NCI-H1417 (cell line): ENCODE results near the gene ASPHD2.

Experiments
- DNase-seq, 3 experiments: peaks; one replicate each; lab custom pipeline; 2025; lab: John Stamatoyannopoulos, UW

Gene ASPHD2

GRCh38 chr22:26476705-26477340, 47.8 kb downstream of the ASPHD2 start:
- no peak for DNase-seq

GRCh38 chr22:26477341-26477731, 48.3 kb downstream of the ASPHD2 start:
- no peak for DNase-seq

GRCh38 chr22:26479043-26479791, 50.2 kb downstream of the ASPHD2 start:
- DNase-seq: peak in 1 of 3 experiments; percentile 41

DNA sequence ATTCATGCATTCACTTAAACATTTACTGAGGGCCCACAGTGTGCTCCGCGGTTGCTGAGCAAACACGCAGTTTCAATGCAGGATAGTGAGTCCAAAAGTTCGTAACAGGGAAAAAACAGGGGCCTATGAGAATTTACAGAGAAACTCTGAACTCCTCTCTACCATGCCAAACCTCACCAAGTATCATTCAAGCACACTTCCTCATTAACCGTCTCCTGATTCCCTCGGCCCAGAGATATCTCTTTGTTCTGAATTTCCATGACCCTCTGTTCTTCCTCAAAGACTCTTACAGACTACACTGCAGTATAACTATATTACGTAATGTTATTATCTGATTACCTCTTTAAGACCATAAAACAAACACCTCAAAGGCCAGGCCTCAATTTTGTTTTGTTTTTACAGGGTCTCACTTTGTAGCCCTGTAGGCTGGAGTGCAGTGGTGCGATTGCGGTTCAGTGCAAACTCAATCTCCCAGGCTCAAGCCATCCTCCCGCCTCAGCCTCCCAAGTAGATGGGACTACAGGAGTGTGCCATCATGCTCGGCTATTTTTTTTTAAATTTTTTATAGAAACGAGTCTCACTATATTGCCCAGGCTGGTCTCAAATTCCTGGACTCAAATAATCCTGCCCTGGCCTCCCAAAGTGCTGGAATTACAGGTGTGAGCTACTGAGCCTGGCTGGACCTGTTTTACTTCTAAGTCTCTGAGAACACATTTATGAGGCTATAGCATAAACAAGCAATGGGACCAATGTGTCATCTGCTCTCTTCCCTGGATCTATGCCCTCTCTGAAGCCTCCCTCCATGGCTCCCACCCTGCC, 50.9 kb downstream of the ASPHD2 start:
- peak in 1 of 3 experiments; percentile 19 for DNase-seq

DNA sequence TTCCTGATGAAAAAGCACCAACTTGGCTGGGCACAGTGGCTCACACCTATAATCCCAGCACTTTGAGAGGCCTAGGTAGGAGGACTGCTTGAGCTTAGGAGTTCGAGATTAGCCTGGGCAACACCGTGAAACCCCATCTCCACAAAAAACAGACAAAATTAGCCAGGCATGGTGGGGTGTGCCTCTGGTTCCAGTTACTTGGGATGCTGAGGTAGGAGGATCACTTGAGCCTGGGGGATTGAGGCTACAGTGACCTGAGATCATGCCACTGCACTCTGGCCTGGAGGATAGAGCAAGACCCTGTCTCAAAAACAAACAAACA, 51.5 kb downstream of the ASPHD2 start:
- no peak for DNase-seq

DNA sequence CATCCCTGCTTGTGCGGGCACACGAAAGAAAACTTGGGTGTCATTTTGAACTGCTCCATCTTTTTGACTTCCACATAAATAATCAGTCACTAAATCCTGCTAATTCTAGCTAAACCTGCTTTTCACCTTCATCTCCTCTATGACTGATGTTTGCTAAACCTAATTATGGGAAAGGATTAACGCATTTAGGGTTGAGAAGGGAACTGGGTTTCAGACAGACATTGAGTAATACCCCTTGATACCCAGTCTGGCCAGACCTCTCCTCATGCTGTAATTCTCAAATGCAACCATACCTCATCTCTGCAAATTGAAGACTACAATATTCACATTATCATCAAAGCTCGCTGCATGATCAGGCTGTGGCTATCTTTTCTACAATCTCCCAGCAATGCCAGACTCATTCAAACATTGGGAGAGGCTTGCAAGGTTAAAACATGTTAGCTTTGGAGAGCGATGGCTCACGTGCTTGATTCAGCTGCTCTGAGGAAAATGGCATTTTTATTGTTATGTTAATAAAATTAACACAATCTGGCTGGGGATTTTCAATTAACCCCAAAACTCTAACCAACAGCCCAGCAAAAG, 52.1 kb downstream of the ASPHD2 start:
- DNase-seq: no peak

DNA sequence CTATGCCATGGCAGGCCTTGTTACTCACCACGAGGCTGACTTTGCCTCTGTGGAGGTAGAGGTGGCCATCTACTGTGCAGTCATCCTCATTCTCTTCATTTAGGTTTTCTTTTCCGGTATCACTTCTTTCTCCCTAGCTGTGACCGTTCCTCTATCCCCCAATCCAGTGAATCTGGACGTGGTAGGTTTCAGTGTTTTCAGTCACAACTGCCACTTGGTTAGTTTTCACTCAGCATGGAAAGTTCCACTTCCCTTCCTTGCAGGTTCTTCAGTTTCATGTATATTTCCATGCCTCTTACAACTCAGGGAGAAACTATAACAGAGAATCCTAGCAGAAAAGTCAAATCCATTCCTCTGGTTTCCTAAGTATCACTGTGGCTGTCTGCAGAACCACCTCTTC, 52.6 kb downstream of the ASPHD2 start:
- DNase-seq: no peak

DNA sequence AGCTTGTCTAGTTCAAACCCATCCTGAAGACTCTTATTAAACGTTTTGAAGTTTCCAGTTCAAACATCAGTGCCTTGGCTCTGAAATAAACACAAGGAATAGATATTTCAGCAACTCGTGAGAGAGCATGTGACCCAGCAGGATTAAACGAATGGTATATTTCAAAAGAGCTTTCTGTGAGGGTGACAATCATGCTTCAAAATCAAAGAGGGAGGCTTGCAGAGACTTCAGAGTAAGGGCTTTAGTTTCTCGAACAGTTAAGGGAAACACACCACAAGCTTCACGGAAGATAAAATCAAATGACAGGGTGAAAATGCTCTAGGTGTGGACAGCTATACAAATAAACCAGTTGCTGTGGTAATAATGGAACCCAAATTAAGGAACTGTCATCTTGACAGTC, 53.1 kb downstream of the ASPHD2 start:
- no peak for DNase-seq

GRCh38 chr22:26483043-26483438, 54.0 kb downstream of the ASPHD2 start:
- DNase-seq: no peak

DNA sequence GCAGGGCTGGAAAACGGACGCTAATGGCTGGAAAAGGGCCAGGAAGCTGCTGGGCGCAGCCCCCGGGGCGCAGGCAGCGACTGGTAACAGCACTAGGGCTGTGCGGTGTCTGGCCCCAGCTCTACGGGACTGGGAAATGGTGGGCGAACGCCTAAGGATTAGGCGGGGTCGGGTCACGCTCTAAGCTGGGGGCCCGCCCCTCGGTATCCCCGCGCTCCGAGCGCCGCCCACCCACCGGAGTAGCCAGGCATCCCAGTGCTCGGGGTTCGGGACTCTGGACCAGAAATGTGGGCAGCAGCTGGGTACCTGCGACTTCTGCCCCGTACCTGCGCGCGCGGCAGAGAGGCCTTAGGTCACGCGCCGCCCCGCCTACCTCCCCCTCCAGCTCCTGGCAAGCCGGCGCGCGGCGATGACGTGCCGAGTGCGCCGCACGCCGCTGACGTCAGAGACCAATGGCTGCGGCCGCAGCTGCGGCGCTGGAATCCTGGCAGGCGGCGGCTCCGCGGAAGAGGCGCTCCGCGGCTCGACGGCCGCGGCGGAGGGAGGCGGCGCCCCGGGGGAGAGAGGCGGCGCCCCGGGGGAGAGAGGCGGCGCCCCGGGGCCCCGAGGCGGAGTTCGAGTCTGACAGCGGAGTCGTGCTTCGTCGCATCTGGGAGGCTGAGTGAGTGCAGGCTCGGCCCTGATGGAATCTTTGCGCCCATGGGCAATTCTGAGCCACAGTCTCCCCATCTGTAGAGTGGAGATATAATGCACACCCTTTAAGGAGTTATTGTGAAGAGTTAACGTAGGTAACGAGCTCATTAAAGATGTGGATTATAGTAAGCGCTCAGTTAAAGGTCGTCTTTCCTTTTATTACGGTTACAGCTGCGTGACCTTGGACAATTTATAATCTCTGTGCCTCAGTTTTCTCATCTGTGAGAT, 54.6 kb downstream of the ASPHD2 start, which contains the start of the genes HPS4 and SRRD:
Gene HPS4, minus strand, starts transcription at position 345 of the 921 bp plus-strand sequence. CDS start 2,021 bp downstream, outside the sequence.
Gene SRRD, plus strand, starts transcription at position 439 of the 921 bp plus-strand sequence. Its CDS starts 14 bp downstream, at position 453.
- peak; percentile 86 to 90 (median 90) for DNase-seq

DNA sequence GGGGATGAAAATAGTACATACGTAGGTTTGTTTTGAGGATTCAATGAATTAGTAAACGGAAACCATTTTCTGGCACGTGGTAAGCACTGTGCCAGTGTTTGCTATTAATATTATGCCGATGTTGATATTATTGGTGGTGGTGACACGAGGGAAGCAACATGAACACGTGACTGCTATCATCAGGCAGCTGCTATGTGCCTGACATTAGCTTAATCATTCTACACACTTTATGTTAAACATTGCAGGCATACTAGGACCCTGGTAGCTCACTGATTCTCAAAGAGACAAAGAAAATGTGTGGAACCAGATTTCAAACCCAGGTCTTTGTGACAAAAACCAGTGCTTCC, 55.3 kb downstream of the ASPHD2 start:
- no peak for DNase-seq

DNA sequence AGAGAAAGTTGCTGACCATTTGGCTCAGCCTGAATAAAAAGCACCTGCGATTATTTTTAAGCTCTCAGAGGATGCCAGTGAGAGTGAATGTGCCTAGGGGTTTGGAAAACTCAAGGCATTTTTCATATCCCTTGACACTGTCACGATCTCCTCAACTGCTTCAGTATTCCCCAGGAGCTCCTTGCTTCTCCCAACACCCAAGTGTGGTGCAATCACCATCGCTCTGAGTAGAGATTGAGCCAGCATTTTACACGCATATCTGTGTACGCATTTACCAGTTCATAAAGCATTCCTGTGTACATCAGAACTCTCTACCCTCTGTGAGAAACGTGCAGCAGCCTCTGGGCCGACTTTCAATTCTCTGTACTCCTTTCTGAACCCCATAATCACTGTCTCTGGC, 56.0 kb downstream of the ASPHD2 start:
- no peak for DNase-seq

DNA sequence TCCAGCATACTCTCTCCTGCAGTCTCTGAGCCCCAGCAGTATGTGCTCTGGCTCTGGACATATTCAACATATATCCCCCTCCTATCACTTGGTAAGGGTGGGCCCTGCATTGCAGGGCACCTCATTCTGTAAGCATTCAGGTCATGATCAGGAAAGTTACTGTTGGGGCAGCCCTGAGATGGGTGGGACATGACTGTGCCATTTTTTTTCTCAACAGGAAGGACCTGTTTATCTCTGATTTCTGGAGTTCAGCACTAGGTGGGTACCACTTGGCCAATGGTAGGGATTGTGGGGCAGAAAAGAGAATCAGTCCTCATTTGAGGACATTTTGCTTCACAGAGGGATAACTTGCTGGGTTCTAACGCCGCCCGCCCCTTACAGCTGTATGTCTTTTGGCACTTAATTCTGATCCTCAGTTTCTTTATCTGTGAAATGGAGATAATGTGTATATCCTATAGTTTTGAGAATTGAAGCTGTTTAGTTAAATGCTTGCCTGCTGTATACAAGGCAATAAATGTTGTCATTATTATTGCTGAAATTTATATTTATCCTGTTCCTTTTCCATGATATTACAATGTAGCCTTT, 56.8 kb downstream of the ASPHD2 start:
- no peak for DNase-seq

DNA sequence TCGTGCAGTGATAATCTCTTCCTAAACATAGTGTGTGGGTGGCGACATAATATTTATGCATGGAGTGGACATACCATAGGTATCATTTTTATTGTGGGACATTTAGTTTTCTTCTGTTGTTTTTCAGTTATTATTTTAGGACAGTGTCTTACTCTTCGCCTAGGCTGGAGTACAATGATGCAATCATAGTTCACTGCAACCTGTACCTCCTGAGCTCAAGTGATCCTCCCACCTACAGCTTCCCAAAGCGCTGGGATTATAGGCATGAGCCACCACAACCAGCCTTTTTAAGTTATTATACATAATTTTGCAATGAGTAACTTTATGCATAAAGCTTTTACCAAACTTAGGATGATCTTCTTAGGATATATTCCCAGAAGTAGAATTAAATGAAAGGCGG, 57.3 kb downstream of the ASPHD2 start:
- DNase-seq: no peak

DNA sequence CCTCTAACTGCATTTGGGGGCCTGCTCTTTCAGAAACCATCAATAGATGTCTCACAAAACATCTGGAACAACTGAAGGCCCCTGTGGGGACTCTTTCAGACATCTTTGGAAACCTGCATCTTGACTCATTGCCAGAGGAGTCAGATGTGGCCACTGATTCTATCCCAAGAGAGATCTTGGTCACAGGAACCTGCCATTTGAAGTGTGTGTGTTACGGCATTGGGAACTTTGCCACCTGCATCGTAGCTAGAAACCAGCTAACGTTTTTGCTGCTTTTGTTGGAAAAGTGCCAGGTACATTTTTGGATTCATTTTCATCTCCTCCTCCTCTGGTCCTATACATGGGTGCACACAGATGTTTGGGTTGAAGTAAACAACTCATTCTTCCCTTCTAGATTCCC, 58.9 kb downstream of the ASPHD2 start:
- peak in 1 of 3 experiments; percentile 22 for DNase-seq

DNA sequence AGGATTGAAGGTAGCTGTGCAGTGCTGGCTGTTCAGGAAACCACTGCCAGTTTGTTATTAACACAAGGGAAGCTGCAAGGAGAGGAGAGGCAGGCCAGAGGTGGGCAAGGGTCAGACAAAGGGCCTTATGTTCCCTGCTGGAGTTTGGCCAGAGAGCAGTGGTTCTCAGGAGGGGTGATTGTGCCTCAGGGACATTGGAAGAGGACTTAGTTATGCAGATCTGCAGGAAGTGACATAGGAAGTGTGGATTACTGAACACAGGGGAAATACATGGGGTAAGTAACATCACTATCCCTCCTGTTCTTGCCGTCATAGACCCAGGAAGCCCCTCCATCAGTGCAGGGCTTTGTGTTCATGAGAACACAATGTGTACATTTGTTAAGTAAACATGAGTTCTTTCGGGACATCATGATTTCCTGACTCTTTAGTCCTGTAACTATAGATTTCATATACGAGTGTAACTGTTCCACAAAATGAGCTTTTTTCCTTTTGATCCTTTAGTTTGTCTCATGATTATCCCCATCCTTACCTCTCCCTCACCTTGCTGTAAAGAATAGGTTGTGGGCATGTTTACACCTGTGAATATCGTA, 60.5 kb downstream of the ASPHD2 start:
- DNase-seq: no peak

DNA sequence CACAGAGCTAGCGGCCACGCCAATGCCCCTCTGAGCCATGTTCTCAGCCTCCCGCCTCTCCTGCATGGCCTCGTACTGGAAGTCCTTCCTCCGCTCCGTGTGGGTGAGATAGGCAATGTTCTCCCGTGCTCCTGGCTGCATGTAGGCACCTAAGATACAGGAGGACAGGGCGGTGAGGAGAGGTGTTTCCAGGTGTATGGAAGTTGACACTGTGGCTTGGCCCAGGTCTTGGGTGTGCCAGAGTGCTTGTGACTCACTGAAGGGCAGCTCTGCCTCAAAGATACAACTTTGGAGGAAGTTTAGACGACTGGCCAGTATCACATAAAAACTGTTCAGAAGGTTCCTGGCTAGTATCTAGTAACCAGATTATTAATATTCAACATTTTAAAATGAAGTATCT, 63.2 kb downstream of the ASPHD2 start:
- DNase-seq: no peak

GRCh38 chr22:26494506-26494905, 65.4 kb downstream of the ASPHD2 start:
- DNase-seq: no peak
